ENCODE results near the gene LCE3A. TPM values are rescaled to one million over a fixed set of nuclear protein-coding genes. Genes with fewer than 3 reads are reported as not detected.

Gene LCE3A
- total and polyA plus RNA-seq, 2 of the 4 experiments (the other 2 are of a cell fraction): not detected

DNA sequence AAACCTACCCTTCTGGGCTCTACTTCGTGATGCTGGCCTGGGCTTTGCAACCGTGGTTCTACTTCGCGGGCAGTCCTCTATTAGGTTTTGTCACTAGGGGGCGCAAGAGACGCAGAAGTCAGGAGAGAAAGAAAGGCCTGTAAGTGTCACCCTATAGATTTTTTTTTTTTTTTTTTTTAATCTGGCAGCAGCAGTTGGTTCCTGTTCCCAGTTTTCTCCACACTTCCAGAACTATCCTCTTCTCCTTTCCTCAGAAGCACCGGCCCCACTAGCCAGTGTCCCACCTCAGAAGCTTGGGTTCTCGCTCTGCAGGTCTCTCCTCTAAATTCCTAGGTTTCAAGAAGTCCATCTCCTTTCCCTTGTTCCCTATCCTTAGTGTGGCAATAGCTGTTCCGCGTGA is 31.2 kb upstream of the LCE3A start:
- Histone ChIP-seq H2BK5ac (ENCODE audit: low read depth, low read length, poor library complexity, severe bottlenecking) (no peak overlapping the region), H3K56ac (ENCODE audit: extremely low read depth, insufficient read depth, low read length) (no peak overlapping the region), H2AK9ac (replicated peaks; ENCODE audit: low read depth, low read length, poor library complexity) (no peak overlapping the region), H3K9ac (ENCODE audit: low read depth, low read length) (no peak overlapping the region), H3K4me1 (ENCODE audit: control insufficient read depth, insufficient read depth, low read length) (no peaks in the 10 kb centered on the region), H3K23ac (ENCODE audit: low read depth, low read length) (no peak overlapping the region), H3K27ac (ENCODE audit: insufficient read depth, low read length) (no peak overlapping the region), H4K8ac (ENCODE audit: low read depth in 2 of 2, low read length in 2 of 2) (no peak overlapping the region), H3K4me3 (ENCODE audit: insufficient read depth, low read depth, low read length) (no peak overlapping the region), H3K9me3 (ENCODE audit: control insufficient read depth, insufficient read depth, low read length) (no peaks in the 10 kb centered on the region), H2AFZ (replicated peaks; ENCODE audit: low read length, poor library complexity) (no peak overlapping the region), H3K18ac (ENCODE audit: low read depth, low read length) (no peak overlapping the region), H2BK120ac (ENCODE audit: low read depth, low read length) (no peak overlapping the region), H2AK5ac (ENCODE audit: low read depth, low read length) (no peak overlapping the region), H2BK15ac (ENCODE audit: low read depth, low read length) (no peak overlapping the region), H4K5ac (ENCODE audit: low read depth, low read length) (no peak overlapping the region), H3K14ac (replicated peaks; ENCODE audit: low read depth, low read length) (no peak overlapping the region), H4K91ac (ENCODE audit: insufficient read depth, low read depth, low read length) (no peak overlapping the region), H2BK20ac (ENCODE audit: low read depth, low read length) (no peak overlapping the region), H3K79me1 (ENCODE audit: low read depth in 1 of 2, low read length in 2 of 2) (no peaks in the 10 kb centered on the region), H4K20me1 (ENCODE audit: insufficient read depth, low read length) (no peaks in the 10 kb centered on the region), H3K4ac (ENCODE audit: low read depth, low read length) (no peak overlapping the region), H3K36me3 (ENCODE audit: control insufficient read depth, insufficient read depth, low read length) (no peaks in the 10 kb centered on the region), H3K27me3 (ENCODE audit: control insufficient read depth, insufficient read depth, low read length) (no peaks in the 10 kb centered on the region), H3K4me2 (ENCODE audit: low read depth, low read length) (no peak overlapping the region), H3K9me1 (ENCODE audit: insufficient read depth, low read length) (no peaks in the 10 kb centered on the region)
- intact Hi-C loops (cut with micrococcal nuclease) (loop anchor here (2.0 kb wide), 1 partner anchor 569 kb away; no protein-coding TSS in a partner anchor), dilution Hi-C loops (cut with HindIII; ENCODE audit: low sequenced_read_pairs, unreplicated experiment) (no loop called here), in situ Hi-C loops (cut with MboI; ENCODE audit: low sequenced_read_pairs) (loop anchor here (25.0 kb wide), 1 partner anchor 558 kb away; the partner anchor contains the start of genes LELP1 and PRR9)
- WGBS, 2 experiments (ENCODE audit: extremely low coverage in 2 of 2, insufficient read length in 1 of 2): no CpG with 5 or more reads among the region's 10 CpGs
- ChIA-PET CTCF (interaction anchor here (0.6 to 0.9 kb wide), 5 partner anchors 8 to 573 kb away, joined by 3 to 7 read pairs (median 4); partner anchors contain the start of gene LCE2D), POLR2A (ENCODE audit: unreplicated experiment) (no interaction called here)
- TF ChIP-seq FOS (IDR thresholded peaks at IDR 0.05; ENCODE audit: low read depth, low read length): no peak
- TF ChIP-seq CHD1 (IDR thresholded peaks at IDR 0.05; ENCODE audit: low read depth, low read length): no peak
- no peak for TF ChIP-seq NFE2L2 (IDR thresholded peaks at IDR 0.05; ENCODE audit: low read depth, low read length)
- no peak for TF ChIP-seq MAZ (IDR thresholded peaks at IDR 0.05; ENCODE audit: borderline replicate concordance, low read depth, low read length)
- TF ChIP-seq BHLHE40 (IDR thresholded peaks at IDR 0.05; ENCODE audit: low read depth, low read length): no peak
- no peak for TF ChIP-seq RFX5 (IDR thresholded peaks at IDR 0.05; ENCODE audit: low read depth, low read length)
- TF ChIP-seq RAD21 (IDR thresholded peaks at IDR 0.05; ENCODE audit: low read length): peak; percentile 66
- no peak for TF ChIP-seq MAFK (IDR thresholded peaks at IDR 0.05; ENCODE audit: low read depth, low read length)
- TF ChIP-seq, protein P1, sequence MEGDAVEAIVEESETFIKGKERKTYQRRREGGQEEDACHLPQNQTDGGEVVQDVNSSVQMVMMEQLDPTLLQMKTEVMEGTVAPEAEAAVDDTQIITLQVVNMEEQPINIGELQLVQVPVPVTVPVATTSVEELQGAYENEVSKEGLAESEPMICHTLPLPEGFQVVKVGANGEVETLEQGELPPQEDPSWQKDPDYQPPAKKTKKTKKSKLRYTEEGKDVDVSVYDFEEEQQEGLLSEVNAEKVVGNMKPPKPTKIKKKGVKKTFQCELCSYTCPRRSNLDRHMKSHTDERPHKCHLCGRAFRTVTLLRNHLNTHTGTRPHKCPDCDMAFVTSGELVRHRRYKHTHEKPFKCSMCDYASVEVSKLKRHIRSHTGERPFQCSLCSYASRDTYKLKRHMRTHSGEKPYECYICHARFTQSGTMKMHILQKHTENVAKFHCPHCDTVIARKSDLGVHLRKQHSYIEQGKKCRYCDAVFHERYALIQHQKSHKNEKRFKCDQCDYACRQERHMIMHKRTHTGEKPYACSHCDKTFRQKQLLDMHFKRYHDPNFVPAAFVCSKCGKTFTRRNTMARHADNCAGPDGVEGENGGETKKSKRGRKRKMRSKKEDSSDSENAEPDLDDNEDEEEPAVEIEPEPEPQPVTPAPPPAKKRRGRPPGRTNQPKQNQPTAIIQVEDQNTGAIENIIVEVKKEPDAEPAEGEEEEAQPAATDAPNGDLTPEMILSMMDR (conservative IDR thresholded peaks at IDR 0.05; ENCODE audit: low read depth, low read length): peak; percentile 74
- TF ChIP-seq, protein P2, sequence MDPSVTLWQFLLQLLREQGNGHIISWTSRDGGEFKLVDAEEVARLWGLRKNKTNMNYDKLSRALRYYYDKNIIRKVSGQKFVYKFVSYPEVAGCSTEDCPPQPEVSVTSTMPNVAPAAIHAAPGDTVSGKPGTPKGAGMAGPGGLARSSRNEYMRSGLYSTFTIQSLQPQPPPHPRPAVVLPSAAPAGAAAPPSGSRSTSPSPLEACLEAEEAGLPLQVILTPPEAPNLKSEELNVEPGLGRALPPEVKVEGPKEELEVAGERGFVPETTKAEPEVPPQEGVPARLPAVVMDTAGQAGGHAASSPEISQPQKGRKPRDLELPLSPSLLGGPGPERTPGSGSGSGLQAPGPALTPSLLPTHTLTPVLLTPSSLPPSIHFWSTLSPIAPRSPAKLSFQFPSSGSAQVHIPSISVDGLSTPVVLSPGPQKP (IDR thresholded peaks at IDR 0.05; ENCODE audit: borderline replicate concordance, low read depth, low read length): no peak
- no peak for TF ChIP-seq RCOR1 (IDR thresholded peaks at IDR 0.05; ENCODE audit: insufficient replicate concordance, low read length)
- peak; percentile 63 for TF ChIP-seq SMC3 (IDR thresholded peaks at IDR 0.05; ENCODE audit: low read depth, low read length)
- DNase-seq: peak; percentile 33
- BruUV-seq (replicated peaks): no TSS peak
- peak; percentile 67 for ATAC-seq (ENCODE audit: low read depth)
